ENCODE results near the gene CEP112. TPM values are rescaled to one million over a fixed set of nuclear protein-coding genes. Genes with fewer than 3 reads are reported as not detected.

The CEP112 gene
- total RNA-seq, 1 experiment from 2014 or later, result 2.0 TPM

DNA sequence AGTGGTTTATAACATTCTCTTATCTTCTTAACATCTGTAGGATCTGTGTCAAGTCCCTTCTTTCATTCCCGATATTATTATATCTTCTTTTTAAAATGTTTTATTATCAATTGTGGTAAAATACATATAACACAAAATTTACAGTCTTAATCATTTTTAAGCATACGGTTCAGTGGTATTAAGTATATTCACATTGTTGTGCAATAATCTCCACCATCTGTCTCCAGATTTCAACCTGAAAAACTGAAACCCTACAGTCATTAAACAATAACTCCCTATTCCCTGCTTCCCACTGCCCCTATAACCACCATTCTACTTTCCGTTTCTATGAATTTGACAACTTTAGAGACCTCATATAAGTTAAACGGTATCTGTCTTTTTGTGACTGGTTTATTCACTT is 45.5 kb downstream of the CEP112 start:
- Histone ChIP-seq H3K27me3 (ENCODE audit: control insufficient read depth, insufficient read depth, low read length) (no peaks in the 10 kb centered on the region), H3K36me3 (replicated peaks; ENCODE audit: control insufficient read depth, insufficient read depth, low read length) (no peaks in the 10 kb centered on the region), H3K4me3 (ENCODE audit: insufficient read depth, low read depth, low read length) (no peak overlapping the region)
- DNase-seq, result no peak

GRCh38 chr17:66143657-66144282 is 48.2 kb downstream of the CEP112 start:
- no peak for DNase-seq
- no peaks in the 10 kb centered on the region for H3K36me3 ChIP-seq (replicated peaks; ENCODE audit: control insufficient read depth, insufficient read depth, low read length)

GRCh38 chr17:66142428-66142827 is 49.5 kb downstream of the CEP112 start:
- no peak overlapping the region for H3K4me3 ChIP-seq (ENCODE audit: insufficient read depth, low read depth, low read length)
- H3K36me3 ChIP-seq (replicated peaks; ENCODE audit: control insufficient read depth, insufficient read depth, low read length), result no peaks in the 10 kb centered on the region
- H3K27me3 ChIP-seq (ENCODE audit: control insufficient read depth, insufficient read depth, low read length), result no peaks in the 10 kb centered on the region
- no peak for DNase-seq

More at GRCh38 chr17:66143657-66144282, 48.2 kb downstream of the CEP112 start:
- no peaks in the 10 kb centered on the region for H3K27me3 ChIP-seq (ENCODE audit: control insufficient read depth, insufficient read depth, low read length)
- no peak overlapping the region for H3K4me3 ChIP-seq (ENCODE audit: insufficient read depth, low read depth, low read length)

DNA sequence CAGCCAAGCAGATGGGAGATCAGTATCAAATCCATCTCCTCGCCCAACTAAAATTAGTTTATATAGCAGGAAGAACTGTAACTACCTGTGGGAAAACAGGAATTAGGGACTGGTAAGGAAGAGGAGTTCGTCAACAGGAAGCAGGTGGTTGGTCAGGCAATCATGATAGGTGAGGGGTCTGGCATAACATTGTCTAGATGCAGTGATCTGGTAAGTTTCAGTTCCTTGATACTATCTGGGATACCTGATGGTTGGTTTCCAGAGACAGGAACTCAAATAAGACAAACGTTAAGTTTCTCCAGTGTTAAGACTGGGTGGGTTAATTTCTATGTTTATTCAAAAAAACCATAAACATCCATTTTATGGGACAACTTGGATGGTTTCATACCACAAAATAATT is 53.8 kb downstream of the CEP112 start:
- Histone ChIP-seq H3K4me3 (ENCODE audit: insufficient read depth, low read depth, low read length) (no peak overlapping the region), H3K36me3 (replicated peaks; ENCODE audit: control insufficient read depth, insufficient read depth, low read length) (no peaks in the 10 kb centered on the region), H3K27me3 (ENCODE audit: control insufficient read depth, insufficient read depth, low read length) (no peaks in the 10 kb centered on the region)
- no peak for DNase-seq

DNA sequence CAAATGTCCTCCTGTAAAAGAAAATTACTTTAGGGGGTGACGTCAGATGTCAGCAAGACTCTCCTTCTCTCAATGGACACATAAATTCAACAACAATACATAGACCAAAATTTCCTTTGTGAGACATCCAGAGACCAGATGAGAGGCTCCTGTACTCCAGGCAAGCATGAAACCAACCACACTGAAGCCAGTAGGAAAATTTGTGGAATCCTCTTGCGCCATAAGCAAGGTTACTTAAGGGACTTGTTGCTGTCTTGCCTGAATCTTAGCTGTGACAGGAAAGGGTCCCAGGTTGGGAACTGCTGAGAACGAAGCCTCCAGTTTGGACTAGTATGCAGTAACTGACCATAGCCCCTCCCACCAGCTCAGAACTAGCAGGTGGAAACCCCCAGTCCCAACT is 56.0 kb downstream of the CEP112 start:
- no peaks in the 10 kb centered on the region for H3K36me3 ChIP-seq (replicated peaks; ENCODE audit: control insufficient read depth, insufficient read depth, low read length)
- no peak for DNase-seq
- no peak overlapping the region for H3K4me3 ChIP-seq (ENCODE audit: insufficient read depth, low read depth, low read length)
- H3K27me3 ChIP-seq (ENCODE audit: control insufficient read depth, insufficient read depth, low read length), result no peaks in the 10 kb centered on the region

DNA sequence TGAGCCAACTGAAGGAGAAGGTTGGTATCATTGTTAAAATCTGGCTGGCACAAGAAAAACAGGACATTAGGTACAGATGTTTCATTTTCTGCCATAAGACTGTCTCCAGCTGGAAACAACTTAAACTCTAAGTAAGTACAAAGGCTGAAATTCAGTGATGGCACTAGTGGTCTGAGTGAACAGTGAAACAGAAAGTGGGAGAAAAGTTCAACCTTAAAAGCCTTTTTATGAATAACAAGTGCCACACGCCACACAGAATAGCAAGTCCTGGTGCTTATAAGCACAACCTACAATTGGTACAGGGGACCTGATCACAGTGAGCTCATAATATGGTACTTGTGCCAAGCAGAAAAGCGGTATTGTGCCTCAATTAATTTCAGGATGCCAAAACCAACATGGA is 56.7 kb downstream of the CEP112 start:
- Histone ChIP-seq H3K36me3 (replicated peaks; ENCODE audit: control insufficient read depth, insufficient read depth, low read length) (no peaks in the 10 kb centered on the region), H3K27me3 (ENCODE audit: control insufficient read depth, insufficient read depth, low read length) (no peaks in the 10 kb centered on the region), H3K4me3 (ENCODE audit: insufficient read depth, low read depth, low read length) (no peak overlapping the region)
- no peak for DNase-seq

DNA sequence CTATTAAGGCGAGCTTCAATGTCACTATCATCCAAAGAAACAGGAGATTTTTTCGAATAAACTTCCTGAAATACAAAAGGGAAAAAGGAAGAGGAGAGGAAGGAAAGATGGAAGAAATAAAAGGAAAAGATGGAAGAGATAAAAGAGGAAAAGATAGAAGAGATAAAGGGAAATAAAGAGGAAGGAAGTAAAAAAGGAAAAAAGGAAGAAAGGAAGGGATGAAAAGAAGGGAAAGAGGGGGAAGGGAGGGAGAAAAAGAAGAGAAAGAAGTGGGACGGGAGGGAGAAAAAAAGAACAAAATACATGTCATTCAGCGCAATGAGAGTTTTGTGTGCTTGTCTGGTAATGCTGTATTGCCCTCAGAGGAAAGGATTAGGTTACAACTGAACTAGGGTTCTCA is 62.2 kb downstream of the CEP112 start:
- no peaks in the 10 kb centered on the region for H3K27me3 ChIP-seq (ENCODE audit: control insufficient read depth, insufficient read depth, low read length)
- DNase-seq, result no peak
- H3K4me3 ChIP-seq (ENCODE audit: insufficient read depth, low read depth, low read length), result no peak overlapping the region
- H3K36me3 ChIP-seq (replicated peaks; ENCODE audit: control insufficient read depth, insufficient read depth, low read length), result no peaks in the 10 kb centered on the region

DNA sequence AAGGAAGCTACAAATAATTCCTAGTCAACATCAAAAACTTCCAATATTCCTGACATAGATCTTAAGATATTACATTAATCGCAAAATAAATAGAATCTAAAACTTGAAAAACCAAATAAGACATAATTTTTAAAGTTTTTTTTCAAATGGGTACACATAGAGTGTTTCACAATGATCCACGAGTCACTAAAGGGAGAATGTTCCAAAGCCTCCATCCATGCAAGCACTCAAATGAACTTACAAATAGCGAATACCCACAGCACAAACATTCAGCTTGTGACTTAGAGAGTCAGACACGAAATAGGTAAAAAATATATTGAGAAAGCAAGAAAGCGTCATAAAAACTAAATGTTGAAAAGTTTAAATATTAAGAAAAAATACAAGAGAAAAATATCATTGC is 65.7 kb downstream of the CEP112 start:
- H3K36me3 ChIP-seq (replicated peaks; ENCODE audit: control insufficient read depth, insufficient read depth, low read length), result no peaks in the 10 kb centered on the region
- no peaks in the 10 kb centered on the region for H3K27me3 ChIP-seq (ENCODE audit: control insufficient read depth, insufficient read depth, low read length)
- no peak for DNase-seq
- no peak overlapping the region for H3K4me3 ChIP-seq (ENCODE audit: insufficient read depth, low read depth, low read length)

GRCh38 chr17:66123163-66123562 is 68.8 kb downstream of the CEP112 start:
- peak; percentile 14 for DNase-seq

DNA sequence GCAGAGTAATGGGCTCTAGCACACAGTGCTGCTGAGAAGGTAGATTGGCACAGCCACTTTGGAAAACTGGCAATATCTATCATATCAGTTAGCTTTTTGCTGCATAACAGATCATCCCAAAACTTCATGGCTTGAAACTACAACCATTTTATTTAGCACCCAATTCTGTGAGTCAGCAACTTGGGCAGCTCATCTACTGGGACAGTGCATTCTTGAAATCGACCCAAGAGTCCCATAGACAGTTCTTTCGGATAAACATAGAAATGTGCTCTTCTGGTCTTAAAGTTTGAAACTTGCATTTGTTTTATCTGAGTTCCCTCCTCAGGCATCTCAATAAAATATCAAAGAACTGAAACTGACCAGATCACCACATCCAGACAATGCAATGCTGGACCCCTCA is 76.7 kb downstream of the CEP112 start:
- no peak for DNase-seq
- Histone ChIP-seq H3K4me3 (ENCODE audit: insufficient read depth, low read depth, low read length) (no peak overlapping the region), H3K27me3 (ENCODE audit: control insufficient read depth, insufficient read depth, low read length) (no peaks in the 10 kb centered on the region), H3K36me3 (replicated peaks; ENCODE audit: control insufficient read depth, insufficient read depth, low read length) (no peaks in the 10 kb centered on the region)

More at GRCh38 chr17:66123163-66123562, 68.8 kb downstream of the CEP112 start:
- no peak overlapping the region for H3K4me3 ChIP-seq (ENCODE audit: insufficient read depth, low read depth, low read length)
- H3K27me3 ChIP-seq (ENCODE audit: control insufficient read depth, insufficient read depth, low read length), result no peaks in the 10 kb centered on the region
- no peaks in the 10 kb centered on the region for H3K36me3 ChIP-seq (replicated peaks; ENCODE audit: control insufficient read depth, insufficient read depth, low read length)

- Histone ChIP-seq H3K4me3 (ENCODE audit: insufficient read depth, low read depth, low read length) (no peak overlapping the region), H3K36me3 (replicated peaks; ENCODE audit: control insufficient read depth, insufficient read depth, low read length) (no peaks in the 10 kb centered on the region), H3K27me3 (ENCODE audit: control insufficient read depth, insufficient read depth, low read length) (no peaks in the 10 kb centered on the region)
- DNase-seq, result no peak
These were observed 77.3 kb downstream of the CEP112 start for GRCh38 chr17:66114609-66115008.

GRCh38 chr17:66107731-66108130 is 84.2 kb downstream of the CEP112 start:
- H3K27me3 ChIP-seq (ENCODE audit: control insufficient read depth, insufficient read depth, low read length), result no peaks in the 10 kb centered on the region
- no peak for DNase-seq
- no peak overlapping the region for H3K4me3 ChIP-seq (ENCODE audit: insufficient read depth, low read depth, low read length)

DNA sequence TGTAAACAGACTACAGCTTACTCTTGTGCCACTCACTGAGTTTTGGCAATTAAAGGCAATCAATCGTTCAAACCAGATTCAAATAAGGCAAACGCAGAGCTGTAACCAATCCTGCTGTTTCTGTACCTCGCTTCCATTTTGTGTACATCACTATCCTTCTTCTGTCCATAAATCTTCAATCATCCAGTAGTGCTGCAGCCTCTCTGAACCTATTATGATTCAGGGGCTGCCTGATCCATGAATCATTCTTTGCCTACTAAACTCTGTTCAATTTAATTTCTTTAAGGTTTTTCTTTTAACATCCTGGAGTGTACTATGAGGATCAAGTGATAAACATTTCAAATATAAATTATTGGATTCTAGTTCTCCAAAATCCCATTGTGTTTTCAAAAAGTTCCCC is 93.9 kb downstream of the CEP112 start:
- no peaks in the 10 kb centered on the region for H3K27me3 ChIP-seq (ENCODE audit: control insufficient read depth, insufficient read depth, low read length)
- DNase-seq, result no peak
- H3K4me3 ChIP-seq (ENCODE audit: insufficient read depth, low read depth, low read length), result no peak overlapping the region
- no peaks in the 10 kb centered on the region for H3K36me3 ChIP-seq (replicated peaks; ENCODE audit: control insufficient read depth, insufficient read depth, low read length)

More at GRCh38 chr17:66107731-66108130, 84.2 kb downstream of the CEP112 start:
- H3K36me3 ChIP-seq (replicated peaks; ENCODE audit: control insufficient read depth, insufficient read depth, low read length), result no peaks in the 10 kb centered on the region

GRCh38 chr17:66094727-66095126 is 97.2 kb downstream of the CEP112 start:
- H3K36me3 ChIP-seq (replicated peaks; ENCODE audit: control insufficient read depth, insufficient read depth, low read length), result no peaks in the 10 kb centered on the region
- no peak overlapping the region for H3K4me3 ChIP-seq (ENCODE audit: insufficient read depth, low read depth, low read length)
- no peak for DNase-seq
- no peaks in the 10 kb centered on the region for H3K27me3 ChIP-seq (ENCODE audit: control insufficient read depth, insufficient read depth, low read length)

GRCh38 chr17:66091445-66092080 is 100.4 kb downstream of the CEP112 start:
- no peak for DNase-seq
- Histone ChIP-seq H3K27me3 (ENCODE audit: control insufficient read depth, insufficient read depth, low read length) (no peaks in the 10 kb centered on the region), H3K36me3 (replicated peaks; ENCODE audit: control insufficient read depth, insufficient read depth, low read length) (no peaks in the 10 kb centered on the region; the same call in 1 of the 2 replicates), H3K4me3 (ENCODE audit: insufficient read depth, low read depth, low read length) (no peak overlapping the region)

Measured in H7 (cell line).